CD4-positive, alpha-beta T cell treated with Interleukin-6 for 4 hours (primary cell): ENCODE measurements around the gene STK11.
A peak's percentile ranks its signal among the peaks of the same experiment; 100 is the strongest.

Source experiments
- DNase-seq: peaks from one replicate; pipeline ENCODE4 v3.0.0-alpha.2; 2020; ENCODE audit warnings: mixed read lengths

Gene STK11

DNA sequence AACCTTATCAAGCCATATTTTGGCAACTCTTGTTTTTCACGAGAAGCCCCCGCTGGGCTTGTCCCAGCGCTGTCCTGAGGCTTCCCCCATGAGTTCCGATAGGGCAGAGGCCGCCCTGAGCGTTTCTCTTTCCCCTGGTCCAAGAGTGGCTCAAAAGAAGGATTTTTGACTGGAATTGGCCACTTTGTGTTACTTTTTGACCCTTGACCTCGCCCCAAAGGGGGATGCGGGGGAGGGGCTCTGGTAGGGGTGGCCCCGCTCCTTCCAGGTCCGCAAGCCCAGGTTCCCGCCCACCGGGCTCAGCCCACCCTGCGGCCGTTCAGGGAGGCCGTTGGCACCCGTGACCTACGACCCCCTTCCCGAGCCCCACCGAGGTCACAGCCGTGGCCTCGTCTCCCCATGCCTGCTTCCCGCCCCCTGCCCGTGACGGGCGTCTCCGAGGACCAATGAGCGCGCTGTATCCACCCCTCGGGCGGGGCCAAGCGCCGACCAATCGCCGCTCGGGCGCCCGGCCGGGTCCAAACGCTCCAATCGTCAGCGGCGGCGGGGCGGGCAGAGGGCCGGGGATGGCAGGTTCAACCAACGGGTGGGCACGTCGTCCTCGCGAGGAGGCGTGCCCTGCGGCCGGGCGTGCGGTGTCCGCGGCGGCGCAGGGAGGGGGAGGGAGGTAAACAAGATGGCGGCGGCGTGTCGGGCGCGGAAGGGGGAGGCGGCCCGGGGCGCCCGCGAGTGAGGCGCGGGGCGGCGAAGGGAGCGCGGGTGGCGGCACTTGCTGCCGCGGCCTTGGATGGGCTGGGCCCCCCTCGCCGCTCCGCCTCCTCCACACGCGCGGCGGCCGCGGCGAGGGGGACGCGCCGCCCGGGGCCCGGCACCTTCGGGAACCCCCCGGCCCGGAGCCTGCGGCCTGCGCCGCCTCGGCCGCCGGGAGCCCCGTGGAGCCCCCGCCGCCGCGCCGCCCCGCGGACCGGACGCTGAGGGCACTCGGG lies at the start of gene STK11:
Gene STK11, plus strand, starts transcription at position 665 of the 986 bp plus-strand sequence. CDS start 1,136 bp downstream, outside the sequence.
- peak; percentile 99 for DNase-seq

DNA sequence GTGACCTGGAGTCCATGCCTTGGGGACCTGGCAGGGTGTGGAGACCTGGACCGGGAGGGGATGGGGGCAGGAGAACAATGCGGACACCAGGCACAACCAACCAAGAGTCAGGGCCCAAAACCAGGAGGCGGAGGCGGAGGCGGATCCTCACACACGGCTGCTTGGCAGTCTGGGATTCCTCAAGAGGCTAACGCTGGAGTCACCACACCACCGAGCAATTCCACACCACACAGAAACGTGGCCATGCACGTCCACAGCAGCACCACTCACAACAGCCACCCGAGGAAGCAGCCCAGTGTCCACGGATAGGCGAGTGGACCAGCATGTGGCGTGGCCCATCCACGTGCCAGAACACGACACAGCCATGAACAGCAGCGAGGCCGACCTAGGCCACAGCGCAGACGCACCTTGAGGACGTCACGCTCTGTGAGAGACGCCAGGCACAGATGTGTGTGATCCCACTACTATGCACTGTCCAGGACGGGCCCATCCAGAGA lies 49.2 kb upstream of the STK11 start:
- DNase-seq = no peak

- no peak for DNase-seq
Observed at GRCh38 chr19:1156830-1157615, 48.6 kb upstream of the STK11 start.

GRCh38 chr19:1157931-1158884 lies 47.4 kb upstream of the STK11 start:
- no peak for DNase-seq

DNA sequence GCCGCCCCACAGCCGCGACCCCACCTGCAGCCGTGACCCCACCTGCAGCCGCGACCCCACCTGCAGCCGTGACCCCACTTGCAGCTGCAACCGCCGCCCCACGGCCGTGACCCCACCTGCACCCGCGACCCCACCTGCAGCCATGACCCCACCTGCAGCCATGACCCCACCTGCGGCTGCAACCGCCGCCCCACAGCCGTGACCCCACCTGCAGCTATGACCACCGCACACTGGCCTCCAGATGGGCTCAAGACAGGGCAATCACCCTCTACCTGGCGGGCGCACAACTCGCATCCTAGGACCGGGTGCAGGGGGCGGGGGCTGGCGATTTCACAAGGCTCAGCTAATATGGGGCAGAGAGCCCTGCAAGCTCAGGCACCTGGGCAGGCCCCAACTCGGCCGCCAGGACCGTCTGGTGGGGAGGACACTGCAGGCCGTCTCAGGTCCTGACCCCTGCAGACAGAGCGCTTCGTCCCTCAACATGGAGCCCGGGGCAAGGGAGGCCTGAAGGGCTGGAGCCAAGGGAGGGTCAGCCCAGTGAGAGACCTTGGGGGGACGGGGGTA lies 46.6 kb upstream of the STK11 start:
- no peak for DNase-seq

- no peak for DNase-seq
Observed at GRCh38 chr19:1159864-1160595, 45.5 kb upstream of the STK11 start.

GRCh38 chr19:1161716-1162115 lies 43.9 kb upstream of the STK11 start:
- DNase-seq = no peak

DNA sequence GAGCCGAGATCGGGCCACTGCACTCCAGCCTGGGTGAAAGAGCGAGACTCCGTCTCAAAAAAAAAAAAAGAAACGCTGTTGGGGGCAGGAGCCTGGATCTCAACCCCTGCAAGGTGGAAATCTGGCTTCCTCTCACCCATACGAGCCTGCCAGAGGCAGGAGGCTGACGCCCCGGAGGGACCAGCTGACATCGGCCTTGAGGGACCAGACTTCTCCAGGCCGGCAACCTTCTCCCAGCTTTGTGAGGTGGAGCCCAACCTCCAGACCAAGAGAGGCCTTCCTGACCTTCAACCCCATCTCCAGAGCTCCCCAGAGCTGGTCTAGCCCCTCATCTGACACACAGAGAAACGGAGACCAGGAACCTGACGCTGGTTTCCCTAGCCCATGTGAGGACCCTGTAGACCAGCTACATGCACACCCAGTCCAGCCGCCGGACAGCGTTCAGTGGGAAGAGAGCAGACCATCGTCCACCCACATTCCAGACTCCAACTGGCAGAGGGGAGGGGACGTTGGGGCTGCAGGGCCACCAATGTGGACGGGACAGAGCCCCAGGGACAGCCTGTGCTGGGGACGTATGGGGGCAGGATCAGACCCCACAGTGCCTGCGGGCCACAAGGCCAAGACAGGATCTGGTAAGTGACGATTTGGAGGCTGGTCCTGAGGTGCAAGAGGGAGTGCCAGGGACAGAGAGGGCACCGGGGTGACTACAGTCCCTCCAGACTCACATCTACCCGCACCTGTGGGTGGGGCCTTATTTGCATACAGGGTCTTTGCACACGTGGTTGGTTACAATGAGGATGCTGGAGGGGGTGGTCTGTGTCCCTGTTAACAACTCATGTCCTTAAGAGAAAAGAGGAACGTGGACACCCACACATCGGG lies 42.9 kb upstream of the STK11 start:
- DNase-seq = no peak

DNA sequence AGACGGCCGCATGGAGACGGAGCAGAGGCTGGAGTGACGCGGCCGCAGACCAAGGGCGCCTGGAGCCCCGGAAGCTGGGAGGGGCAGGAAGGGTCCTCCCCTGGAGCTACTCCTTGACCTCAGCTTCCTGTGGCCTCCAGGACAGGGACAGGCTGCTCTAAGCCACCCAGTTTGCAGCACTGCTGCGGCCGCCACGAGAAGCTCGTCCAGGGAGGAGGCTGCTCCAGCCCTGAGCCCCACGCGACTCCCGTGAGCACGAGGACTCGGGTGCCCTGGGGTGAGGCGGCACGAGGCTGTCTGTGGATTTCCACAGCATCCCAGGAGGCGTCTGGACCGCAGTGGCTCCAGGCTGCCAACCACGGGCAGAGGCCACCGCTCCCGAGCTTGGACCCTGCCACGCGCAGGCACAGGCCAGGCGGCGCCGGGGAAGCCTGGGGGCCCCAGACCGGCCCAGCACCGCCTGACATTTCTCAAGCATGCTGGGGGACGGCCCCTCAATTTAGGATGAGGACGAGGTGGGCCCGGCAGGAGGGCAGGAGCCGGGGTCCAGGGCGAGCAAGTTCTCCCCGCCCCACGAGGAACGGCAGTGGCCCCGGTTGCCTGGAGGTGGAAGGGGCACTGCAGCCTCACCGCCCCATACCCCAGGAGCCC lies 42.2 kb upstream of the STK11 start:
- DNase-seq = no peak

GRCh38 chr19:1163934-1164683 lies 41.5 kb upstream of the STK11 start:
- no peak for DNase-seq

DNA sequence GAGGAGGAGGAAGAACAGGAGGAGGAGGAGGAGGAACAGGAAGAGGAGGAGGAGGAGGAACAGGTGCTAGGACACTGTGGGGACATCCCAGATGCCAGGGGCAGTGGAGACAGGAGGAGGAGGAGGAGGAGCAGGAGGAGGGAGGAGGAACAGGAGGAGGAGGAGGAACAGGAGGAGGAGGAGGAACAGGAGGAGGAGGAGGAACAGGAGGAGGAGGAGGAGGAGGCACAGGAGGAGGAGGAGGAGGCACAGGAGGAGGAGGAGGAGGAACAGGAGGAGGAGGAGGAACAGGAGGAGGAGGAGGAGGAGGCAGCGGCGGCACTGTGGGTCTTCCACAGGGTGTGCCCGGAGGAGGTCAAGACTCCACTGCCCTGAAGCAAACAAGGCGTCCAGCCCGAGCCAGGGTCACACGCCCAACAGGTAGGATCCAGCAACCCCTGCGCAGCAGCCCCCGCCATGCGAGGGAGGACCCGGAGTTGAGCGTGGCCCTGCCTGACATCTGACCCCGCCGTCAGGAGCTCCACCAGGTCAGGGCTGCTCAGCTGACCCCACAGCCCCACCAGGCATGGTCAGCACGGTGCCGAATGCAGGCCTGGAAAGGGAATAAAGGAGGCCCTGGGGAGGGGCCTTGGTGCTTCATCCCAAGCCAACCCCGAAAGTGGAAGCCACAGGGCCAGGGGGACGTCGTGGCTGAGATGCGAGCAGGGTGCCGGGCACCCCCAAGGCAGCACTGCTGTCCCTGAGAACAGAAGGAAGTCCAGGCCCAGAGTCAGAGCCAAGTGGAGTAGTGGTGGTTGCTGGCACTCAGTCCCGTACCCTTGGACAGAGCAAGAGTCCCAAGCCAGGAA lies 40.7 kb upstream of the STK11 start:
- no peak for DNase-seq

GRCh38 chr19:1166872-1167573 lies 38.6 kb upstream of the STK11 start:
- DNase-seq = no peak

- no peak for DNase-seq
Observed at GRCh38 chr19:1167687-1168571, 37.6 kb upstream of the STK11 start.

GRCh38 chr19:1168572-1169410 lies 36.8 kb upstream of the STK11 start:
- no peak for DNase-seq

GRCh38 chr19:1169411-1169791 lies 36.2 kb upstream of the STK11 start:
- no peak for DNase-seq
